GM23338 (cell line): Measurements from ENCODE around the gene NUB1. TPM values are rescaled to one million over a fixed set of nuclear protein-coding genes. Genes with fewer than 3 reads are reported as not detected.

Experiments used
- ATAC-seq: fragments of 200-7000 bp; cut with Tn5 transposase; 3 replicates; pipeline ENCODE4 v1.9.1; 2020
- DNase-seq: peaks from one replicate; pipeline ENCODE4 v3.0.0-alpha.2; 2015; ENCODE audit warnings: low spot score
- H2AFZ ChIP-seq: fragments of 200-600 bp; sonication (generic); 2 replicates; pipeline ENCODE4 v1.8.0; 2016; ENCODE audit warnings: antibody characterized with exemption, mild to moderate bottlenecking, moderate library complexity
- H3F3A ChIP-seq: fragments of 200-600 bp; sonication (generic); replicated peaks from 2 replicates; pipeline ENCODE4 v1.8.0; 2017; ENCODE audit warnings: antibody characterized with exemption, mixed run types, low read depth
- H3K27ac ChIP-seq: fragments of 200-600 bp; sonication (generic); 2 replicates; pipeline ENCODE4 v1.6.1; 2016; ENCODE audit warnings: low read depth
- H3K27me3 ChIP-seq: fragments of 200-600 bp; sonication (generic); 2 replicates; pipeline ENCODE4 v1.8.0; 2016; ENCODE audit warnings: mild to moderate bottlenecking, mixed run types, moderate library complexity; ENCODE audit not compliant: insufficient read depth
- H3K36me3 ChIP-seq: fragments of 200-600 bp; sonication (generic); 2 replicates; pipeline ENCODE4 v1.8.0; 2016; ENCODE audit warnings: mild to moderate bottlenecking; ENCODE audit not compliant: insufficient read depth
- H3K4me1 ChIP-seq: fragments of 200-600 bp; sonication (generic); 2 replicates; pipeline ENCODE4 v1.8.0; 2016; ENCODE audit warnings: mild to moderate bottlenecking, moderate library complexity; ENCODE audit not compliant: insufficient read depth
- H3K4me2 ChIP-seq: fragments of 200-600 bp; sonication (generic); 2 replicates; pipeline ENCODE4 v1.7.1; 2017; ENCODE audit warnings: mixed run types
- H3K4me3 ChIP-seq: fragments of 200-600 bp; sonication (generic); 2 replicates; pipeline ENCODE4 v1.6.1; 2016; ENCODE audit warnings: mixed run types
- H3K79me2 ChIP-seq: fragments of 200-600 bp; sonication (generic); replicated peaks from 2 replicates; pipeline ENCODE4 v1.8.0; 2017; ENCODE audit warnings: mild to moderate bottlenecking; ENCODE audit not compliant: insufficient read depth
- H3K9me2 ChIP-seq: fragments of 200-600 bp; sonication (generic); 2 replicates; pipeline ENCODE4 v1.8.0; 2017; ENCODE audit not compliant: insufficient read depth
- H4K20me1 ChIP-seq: fragments of 200-600 bp; sonication (generic); replicated peaks from 2 replicates; pipeline ENCODE4 v1.8.0; 2017; ENCODE audit warnings: mild to moderate bottlenecking; ENCODE audit not compliant: insufficient read depth
- H3K27ac Mint-ChIP-seq: 2 replicates; pipeline ENCODE4 v1.8.0; 2020; ENCODE audit warnings: inconsistent platforms, mild to moderate bottlenecking, moderate library complexity, mixed read lengths
- H3K27me3 Mint-ChIP-seq: 3 replicates; pipeline ENCODE4 v1.8.0; 2022; ENCODE audit warnings: low read depth, mild to moderate bottlenecking, moderate library complexity, mixed read lengths, inconsistent platforms; ENCODE audit not compliant: insufficient read depth, poor library complexity
- H3K36me3 Mint-ChIP-seq: 3 replicates; pipeline ENCODE4 v1.8.0; 2021; ENCODE audit warnings: low read depth, mild to moderate bottlenecking, inconsistent platforms, moderate library complexity, mixed read lengths
- H3K4me1 Mint-ChIP-seq: 3 replicates; pipeline ENCODE4 v1.8.0; 2020; ENCODE audit warnings: mild to moderate bottlenecking, inconsistent platforms, mixed read lengths
- H3K4me3 Mint-ChIP-seq: 3 replicates; pipeline ENCODE4 v1.8.0; 2021; ENCODE audit warnings: moderate library complexity, mild to moderate bottlenecking, inconsistent platforms, mixed read lengths
- H3K9me3 Mint-ChIP-seq: 3 replicates; pipeline ENCODE4 v1.8.0; 2020; ENCODE audit warnings: moderate library complexity, mild to moderate bottlenecking, inconsistent platforms, mixed read lengths
- CREB1 ChIP-seq: fragments of 250-450 bp; sonication (Bioruptor Pico); IDR thresholded peaks from 2 replicates; pipeline ENCODE4 v1.5.0; 2020; ENCODE audit warnings: low read depth, mild to moderate bottlenecking, moderate library complexity
- JUNB ChIP-seq: IDR thresholded peaks from one replicate; pipeline ENCODE4 v1.6.1; 2016; ENCODE audit warnings: antibody characterized with exemption; ENCODE audit not compliant: unreplicated experiment
- NANOG ChIP-seq: IDR thresholded peaks from 2 replicates; pipeline ENCODE4 v1.6.1; 2016; ENCODE audit warnings: antibody characterized with exemption, borderline replicate concordance
- REST ChIP-seq: IDR thresholded peaks from one replicate; pipeline ENCODE4 v1.6.1; 2018; ENCODE audit warnings: antibody characterized with exemption; ENCODE audit not compliant: unreplicated experiment
- STAT1 ChIP-seq: IDR thresholded peaks from one replicate; pipeline ENCODE4 v1.6.1; 2016; ENCODE audit warnings: antibody characterized with exemption; ENCODE audit not compliant: unreplicated experiment
- ZNF331 ChIP-seq: fragments of 250-450 bp; sonication (Bioruptor Pico); IDR thresholded peaks from 2 replicates; pipeline ENCODE4 v1.5.0; 2020; ENCODE audit warnings: low read depth, mild to moderate bottlenecking, moderate library complexity
- ZNF462 ChIP-seq: fragments of 250-450 bp; sonication (Bioruptor Pico); IDR thresholded peaks from 2 replicates; pipeline ENCODE4 v1.5.0; 2020; ENCODE audit warnings: mild to moderate bottlenecking, moderate library complexity
- polyA plus RNA-seq: library from polyadenylated mRNA; unstranded; fragments of >200 nt; fragmentation: Nextera tagmentation; extraction: Ambion mirVana; gene quantifications from 2 replicates; pipeline ENCODE4 v1.2.1, GENCODE V29; 2016
- total RNA-seq: library from RNA; depleted of rRNA; stranded (reverse); fragments of >200 nt; shearing (Covaris generic); gene quantifications from 2 replicates; pipeline ENCODE4 v1.2.3, GENCODE V29; 2014

Gene NUB1
- total and polyA plus RNA-seq, 2 experiments from 2014 or later: 31.8 to 42.3 TPM

- no peak for ATAC-seq
- no peak for DNase-seq
- peaks cover 4% of the 10 kb centered on the region; the same call in 1 of the 3 replicates for H3K36me3 Mint-ChIP-seq
- H3K9me3 Mint-ChIP-seq: peaks cover 18% of the 10 kb centered on the region
- TF ChIP-seq REST (no peak), NANOG (no peak), STAT1 (no peak), JUNB (no peak), CREB1 (no peak), ZNF331 (CRISPR knock-in tag) (no peak), ZNF462 (CRISPR knock-in tag) (no peak)
- no peak overlapping the region for H3K27ac ChIP-seq
- no peak overlapping the region for H2AFZ ChIP-seq
- H3K79me2 ChIP-seq: no peaks in the 10 kb centered on the region
- no peak overlapping the region for H3K27ac Mint-ChIP-seq
- H3K27me3 ChIP-seq: no peaks in the 10 kb centered on the region
- H3K4me1 ChIP-seq: no peaks in the 10 kb centered on the region
- H3K9me2 ChIP-seq: no peaks in the 10 kb centered on the region
- no peaks in the 10 kb centered on the region for H3K4me1 Mint-ChIP-seq
- no peak overlapping the region for H3K4me3 ChIP-seq
- H3F3A ChIP-seq: no peaks in the 10 kb centered on the region
- H4K20me1 ChIP-seq: no peaks in the 10 kb centered on the region
- no peaks in the 10 kb centered on the region for H3K36me3 ChIP-seq
- no peak overlapping the region for H3K4me2 ChIP-seq
- H3K4me3 Mint-ChIP-seq: no peak overlapping the region
- H3K27me3 Mint-ChIP-seq: no peaks in the 10 kb centered on the region
Observed at GRCh38 chr7:151313857-151314256, 27.8 kb upstream of the NUB1 start.
